Rectal smooth muscle tissue (tissue), 1 donor: ENCODE measurements around the gene VSIG10L.

Source experiments
- H3K27ac ChIP-seq: one replicate; pipeline ENCODE4 v1.7.0; 2013; ENCODE audit warnings: low read depth, low read length, inconsistent platforms
- H3K27me3 ChIP-seq: one replicate; pipeline ENCODE4 v1.7.0; 2013; ENCODE audit warnings: low read length; ENCODE audit not compliant: control insufficient read depth, insufficient read depth
- H3K36me3 ChIP-seq: one replicate; pipeline ENCODE4 v1.7.0; 2013; ENCODE audit warnings: low read length; ENCODE audit not compliant: control insufficient read depth, insufficient read depth
- H3K4me1 ChIP-seq: one replicate; pipeline ENCODE4 v1.7.0; 2013; ENCODE audit warnings: low read length; ENCODE audit not compliant: control insufficient read depth, insufficient read depth
- H3K4me3 ChIP-seq: one replicate; pipeline ENCODE4 v1.7.0; 2013; ENCODE audit warnings: low read length
- H3K9ac ChIP-seq: one replicate; pipeline ENCODE4 v1.7.0; 2013; ENCODE audit warnings: low read length

VSIG10L gene

GRCh38 chr19:51371186-51371690, 29.3 kb upstream of the VSIG10L start:
- Histone ChIP-seq H3K4me3 (no peak overlapping the region), H3K27ac (no peak overlapping the region)

DNA sequence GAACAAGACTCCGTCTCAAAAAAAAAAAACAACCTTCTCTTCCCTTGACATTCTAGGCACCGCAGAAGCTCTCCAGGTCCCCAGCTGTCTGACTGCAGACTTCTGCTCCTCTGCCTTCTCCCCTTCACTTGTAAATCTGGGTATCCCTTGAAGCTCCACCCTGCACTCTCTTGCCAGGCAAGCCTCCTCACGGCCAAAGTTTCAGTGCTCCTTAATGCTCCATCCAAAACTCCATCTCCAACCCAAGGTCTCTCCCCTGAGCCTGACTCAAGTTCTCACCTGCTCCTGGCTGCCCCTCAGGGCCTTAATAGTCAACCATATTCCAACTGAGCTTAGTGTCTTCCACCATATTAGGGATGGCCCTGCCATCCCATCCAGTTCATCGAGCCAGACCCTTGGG, 28.3 kb upstream of the VSIG10L start:
- no peak overlapping the region for H3K9ac ChIP-seq
- no peak overlapping the region for H3K27ac ChIP-seq
- no peaks in the 10 kb centered on the region for H3K36me3 ChIP-seq
- peaks cover 8% of the 10 kb centered on the region for H3K4me1 ChIP-seq
- H3K4me3 ChIP-seq = no peak overlapping the region
- H3K27me3 ChIP-seq = no peaks in the 10 kb centered on the region

More at GRCh38 chr19:51371186-51371690, 29.3 kb upstream of the VSIG10L start:
- Histone ChIP-seq H3K4me1 (peaks cover 3% of the 10 kb centered on the region), H3K27me3 (no peaks in the 10 kb centered on the region), H3K9ac (no peak overlapping the region), H3K36me3 (no peaks in the 10 kb centered on the region)

- Histone ChIP-seq H3K4me1 (peaks cover 13% of the 10 kb centered on the region), H3K36me3 (no peaks in the 10 kb centered on the region), H3K9ac (peak within 1 kb of the TSS; percentile 68), H3K27ac (peak within 1 kb of the TSS; percentile 77), H3K4me3 (peak within 1 kb of the TSS; percentile 88), H3K27me3 (no peaks in the 10 kb centered on the region)
Observed at GRCh38 chr19:51368366-51369282, 26.7 kb upstream of the VSIG10L start, which contains the start of gene CLDND2. CLDND2 (minus strand) TSS chr19:51369003; CDS start chr19:51368577, 426 bp downstream.

GRCh38 chr19:51367565-51368365, 25.8 kb upstream of the VSIG10L start:
- Histone ChIP-seq H3K9ac (peak overlapping the region; percentile 96), H3K4me1 (peaks cover 13% of the 10 kb centered on the region), H3K36me3 (no peaks in the 10 kb centered on the region), H3K4me3 (peak overlapping the region; percentile 98), H3K27me3 (no peaks in the 10 kb centered on the region), H3K27ac (peak overlapping the region; percentile 99)

GRCh38 chr19:51367255-51367564, 25.3 kb upstream of the VSIG10L start:
- Histone ChIP-seq H3K27ac (peak overlapping the region; percentile 99), H3K27me3 (no peaks in the 10 kb centered on the region), H3K4me1 (peaks cover 13% of the 10 kb centered on the region), H3K9ac (peak overlapping the region; percentile 96), H3K36me3 (no peaks in the 10 kb centered on the region), H3K4me3 (peak overlapping the region; percentile 98)

DNA sequence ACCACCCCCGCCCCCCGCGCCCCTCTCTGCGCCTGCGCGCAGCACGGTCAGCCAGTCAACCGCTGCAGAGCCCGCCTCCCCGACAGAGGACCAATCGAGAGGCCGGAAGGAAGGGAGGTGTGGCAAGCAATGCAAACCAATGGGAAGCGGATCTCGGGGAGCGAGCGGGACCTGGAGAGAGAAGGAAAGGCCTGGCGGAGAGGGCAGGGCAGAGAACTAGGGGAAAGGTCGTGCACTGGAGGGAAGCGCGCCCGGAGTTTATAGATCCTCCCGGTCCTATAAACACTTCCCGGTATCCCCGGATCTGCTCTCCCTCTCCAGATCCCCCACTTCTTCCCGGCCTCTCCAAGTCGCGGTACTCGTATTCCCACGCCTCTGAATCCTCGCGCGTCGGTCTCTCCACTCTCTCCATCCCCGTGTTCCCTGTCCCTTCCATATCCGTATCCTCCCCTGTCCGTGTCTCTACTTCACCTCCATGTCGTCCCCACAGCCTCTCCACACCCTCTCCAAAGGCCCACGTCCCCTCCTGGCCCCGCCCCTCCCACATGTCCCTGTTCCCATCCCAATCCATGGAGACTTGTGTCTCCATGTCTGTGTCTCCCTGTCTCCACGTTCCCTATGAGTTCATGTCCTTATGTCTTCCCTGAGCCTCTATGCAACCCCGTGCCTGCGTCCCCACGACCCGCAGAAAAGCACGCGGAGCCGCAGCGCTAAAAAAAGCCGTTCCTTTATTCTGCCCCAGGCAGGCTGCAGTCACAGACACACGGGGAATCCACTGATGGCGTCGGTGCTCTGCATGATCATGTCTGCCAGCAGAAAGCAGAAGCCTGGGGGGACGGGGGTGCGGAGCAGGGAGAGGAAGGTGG, 24.7 kb upstream of the VSIG10L start:
- Histone ChIP-seq H3K36me3 (no peaks in the 10 kb centered on the region), H3K27ac (peak overlapping the region; percentile 99), H3K27me3 (no peaks in the 10 kb centered on the region), H3K4me3 (peak overlapping the region; percentile 98), H3K9ac (peak overlapping the region; percentile 96), H3K4me1 (peaks cover 13% of the 10 kb centered on the region)

DNA sequence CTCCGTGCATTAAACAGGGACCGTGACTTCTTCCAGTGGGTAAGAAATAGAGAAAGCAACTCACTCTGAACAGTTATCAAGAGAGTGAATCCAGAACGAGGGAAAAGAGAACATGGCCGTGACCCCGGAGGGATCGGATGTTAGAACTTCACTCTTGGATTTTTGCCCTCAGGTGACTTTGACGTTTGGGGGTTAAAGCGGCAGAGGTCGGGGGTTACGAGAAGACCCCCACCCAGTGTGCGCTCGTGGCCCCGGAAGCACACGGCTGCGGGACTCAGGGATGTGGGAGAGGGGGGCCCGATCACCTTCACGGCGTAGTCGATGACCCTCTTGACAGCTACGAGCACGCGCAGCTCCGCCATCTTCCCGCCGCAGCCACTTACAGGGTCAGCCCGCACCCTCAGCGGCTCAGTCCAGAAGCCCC, 24.0 kb upstream of the VSIG10L start, which contains the start of gene ETFB:
TSS of gene ETFB (minus strand) at position 424 of the 424 bp plus-strand sequence. CDS start at position 362, 62 bp downstream.
- Histone ChIP-seq H3K9ac (peak within 1 kb of the TSS; percentile 96), H3K4me3 (peak within 1 kb of the TSS; percentile 98), H3K27me3 (no peaks in the 10 kb centered on the region), H3K4me1 (peaks cover 13% of the 10 kb centered on the region), H3K27ac (peak within 1 kb of the TSS; percentile 99), H3K36me3 (no peaks in the 10 kb centered on the region)

GRCh38 chr19:51365211-51365964, 23.4 kb upstream of the VSIG10L start:
- H3K27ac ChIP-seq = peak overlapping the region; percentile 96
- no peaks in the 10 kb centered on the region for H3K27me3 ChIP-seq
- H3K4me1 ChIP-seq = peaks cover 13% of the 10 kb centered on the region
- H3K4me3 ChIP-seq = peak overlapping the region; percentile 98
- no peaks in the 10 kb centered on the region for H3K36me3 ChIP-seq
- H3K9ac ChIP-seq = peak overlapping the region; percentile 95

DNA sequence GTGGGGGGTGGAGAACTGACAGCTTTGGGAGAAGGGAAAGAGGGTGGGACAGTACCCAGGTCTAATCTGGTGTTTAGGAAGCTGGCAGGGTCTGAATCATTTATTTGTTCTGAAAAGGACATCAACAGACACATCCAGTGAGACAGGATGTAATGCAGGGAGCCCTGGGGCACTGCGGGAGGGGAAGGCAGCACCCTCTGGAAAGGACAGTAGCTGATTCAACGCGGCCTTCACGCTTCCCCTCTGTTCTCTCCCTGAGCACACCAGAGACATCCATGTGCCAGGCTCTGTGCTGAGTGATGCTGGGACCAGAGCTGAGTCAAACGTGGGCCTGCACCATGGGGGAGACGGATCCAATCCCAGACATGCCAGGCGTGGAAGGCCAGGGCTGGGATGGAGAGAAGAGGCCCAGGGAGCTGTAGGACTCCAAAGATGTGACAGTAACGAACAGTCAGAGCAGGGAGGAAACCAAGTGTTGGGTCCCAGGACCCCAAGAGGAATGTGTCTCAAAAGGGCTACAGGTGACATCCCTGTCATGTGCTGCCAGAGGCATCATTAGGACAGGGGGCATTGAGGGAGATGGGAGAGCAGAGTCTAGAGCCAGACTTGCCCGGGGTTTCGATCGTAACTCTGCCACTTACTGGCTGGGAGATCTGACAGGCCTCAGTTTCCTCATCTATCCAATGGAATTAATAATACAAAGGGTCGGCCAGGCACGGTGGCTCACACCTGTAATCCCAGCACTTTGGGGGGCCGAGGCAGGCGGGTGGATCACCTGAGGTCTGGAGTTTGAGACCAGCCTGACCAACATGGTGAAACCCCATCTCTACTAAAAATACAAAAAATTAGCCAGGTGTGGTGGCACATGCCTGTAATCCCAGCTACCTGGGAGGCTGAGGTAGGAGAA, 22.5 kb upstream of the VSIG10L start:
- Histone ChIP-seq H3K27ac (no peak overlapping the region), H3K4me1 (peaks cover 13% of the 10 kb centered on the region), H3K36me3 (no peaks in the 10 kb centered on the region), H3K27me3 (no peaks in the 10 kb centered on the region), H3K9ac (no peak overlapping the region), H3K4me3 (no peak overlapping the region)

GRCh38 chr19:51361239-51361638, 19.3 kb upstream of the VSIG10L start:
- Histone ChIP-seq H3K27me3 (no peaks in the 10 kb centered on the region), H3K36me3 (no peaks in the 10 kb centered on the region), H3K9ac (no peak overlapping the region), H3K4me1 (peaks cover 9% of the 10 kb centered on the region), H3K27ac (no peak overlapping the region), H3K4me3 (no peak overlapping the region)
